H7 (cell line): ENCODE data around the gene PLCB3. TPM values are rescaled to one million over a fixed set of nuclear protein-coding genes. Genes with fewer than 3 reads are reported as not detected.
A peak's percentile ranks its signal among the peaks of the same experiment; 100 is the strongest.
"Not testable (repeated sequence)": the region's sequence is repeated elsewhere in the genome, so short reads cannot be mapped to it uniquely, and the experiment has no call there.

Experiments
- DNase-seq: peaks from one replicate; pipeline ENCODE4 v3.0.0; 2012
- H3K27me3 ChIP-seq: 2 replicates; pipeline ENCODE4 v1.6.0; 2011; ENCODE audit warnings: mild to moderate bottlenecking, low read length; ENCODE audit not compliant: control insufficient read depth, insufficient read depth
- H3K36me3 ChIP-seq: replicated peaks from 2 replicates; pipeline ENCODE4 v1.5.1; 2011; ENCODE audit warnings: low read length; ENCODE audit not compliant: control insufficient read depth, insufficient read depth
- H3K4me3 ChIP-seq: 2 replicates; pipeline ENCODE4 v1.5.1; 2011; ENCODE audit warnings: low read depth, mild to moderate bottlenecking, control low read depth, low read length, moderate library complexity; ENCODE audit not compliant: insufficient read depth
- total RNA-seq: library from RNA; depleted of rRNA; stranded (reverse); fragments of >200 nt; shearing (Covaris generic); gene quantifications from 2 replicates; pipeline ENCODE4 v1.2.3, GENCODE V29; 2014

Gene PLCB3
- total RNA-seq, 1 experiment from 2014 or later = 87.0 TPM

GRCh38 chr11:64237484-64237951, 13.8 kb upstream of the PLCB3 start:
- no peak for DNase-seq
- peaks cover 10% of the 10 kb centered on the region; the same call in 1 of the 2 replicates for H3K27me3 ChIP-seq
- no peak overlapping the region for H3K4me3 ChIP-seq
- peaks cover 8% of the 10 kb centered on the region for H3K36me3 ChIP-seq

DNA sequence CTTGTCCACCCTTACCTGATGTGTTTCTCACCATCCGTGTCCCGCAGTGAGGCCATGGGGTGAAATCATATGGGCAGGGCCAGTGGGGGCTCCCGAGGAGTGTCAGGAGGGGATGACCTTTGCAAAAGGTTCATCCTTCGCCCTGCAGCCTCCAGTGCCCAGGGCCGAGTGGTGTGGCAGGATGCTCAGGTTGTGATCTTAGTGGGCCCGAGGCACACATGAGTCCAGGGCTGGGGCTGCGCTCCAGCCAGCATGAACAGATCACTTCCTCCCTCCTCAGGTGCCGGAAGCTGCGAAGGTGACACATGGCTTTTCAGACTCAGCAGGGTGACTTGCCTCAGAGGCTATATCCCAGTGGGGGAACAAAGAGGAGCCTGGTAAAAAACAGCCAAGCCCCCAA, 13.3 kb upstream of the PLCB3 start:
- Histone ChIP-seq H3K4me3 (no peak overlapping the region), H3K36me3 (peaks cover 8% of the 10 kb centered on the region), H3K27me3 (peaks cover 7% of the 10 kb centered on the region; the same call in 1 of the 2 replicates)
- no peak for DNase-seq

- Histone ChIP-seq H3K4me3 (no peak overlapping the region), H3K27me3 (peaks cover 1% of the 10 kb centered on the region; the same call in 1 of the 2 replicates)
- no peak for DNase-seq
Measured at GRCh38 chr11:64238999-64239398, 12.3 kb upstream of the PLCB3 start.

GRCh38 chr11:64239662-64240434, 11.5 kb upstream of the PLCB3 start:
- no peak for DNase-seq
- no peaks in the 10 kb centered on the region; the same call in 1 of the 2 replicates for H3K27me3 ChIP-seq

More at GRCh38 chr11:64238999-64239398, 12.3 kb upstream of the PLCB3 start:
- H3K36me3 ChIP-seq = peaks cover 16% of the 10 kb centered on the region

GRCh38 chr11:64240435-64241240, 10.7 kb upstream of the PLCB3 start, which contains the start of gene FKBP2:
Gene FKBP2 (plus strand): TSS chr11:64241095. CDS start chr11:64242388, 1,293 bp downstream.
- Histone ChIP-seq H3K4me3 (peak within 1 kb of the TSS; percentile 94), H3K36me3 (peaks cover 18% of the 10 kb centered on the region), H3K27me3 (no peaks in the 10 kb centered on the region)
- peak; percentile 100 for DNase-seq

More at GRCh38 chr11:64239662-64240434, 11.5 kb upstream of the PLCB3 start:
- H3K36me3 ChIP-seq = peaks cover 18% of the 10 kb centered on the region
- H3K4me3 ChIP-seq = peak overlapping the region; percentile 94

GRCh38 chr11:64241241-64241490, 10.2 kb upstream of the PLCB3 start:
- Histone ChIP-seq H3K4me3 (peak overlapping the region; percentile 94), H3K27me3 (no peaks in the 10 kb centered on the region), H3K36me3 (peaks cover 18% of the 10 kb centered on the region)
- DNase-seq = peak; percentile 100

GRCh38 chr11:64241491-64242374, 9.6 kb upstream of the PLCB3 start:
- H3K27me3 ChIP-seq = no peaks in the 10 kb centered on the region
- DNase-seq = peak; percentile 92
- peaks cover 18% of the 10 kb centered on the region for H3K36me3 ChIP-seq
- peak overlapping the region; percentile 94 for H3K4me3 ChIP-seq

GRCh38 chr11:64243236-64243854, 8.0 kb upstream of the PLCB3 start:
- H3K4me3 ChIP-seq = no peak overlapping the region
- H3K27me3 ChIP-seq = no peaks in the 10 kb centered on the region
- peaks cover 14% of the 10 kb centered on the region for H3K36me3 ChIP-seq
- no peak for DNase-seq

DNA sequence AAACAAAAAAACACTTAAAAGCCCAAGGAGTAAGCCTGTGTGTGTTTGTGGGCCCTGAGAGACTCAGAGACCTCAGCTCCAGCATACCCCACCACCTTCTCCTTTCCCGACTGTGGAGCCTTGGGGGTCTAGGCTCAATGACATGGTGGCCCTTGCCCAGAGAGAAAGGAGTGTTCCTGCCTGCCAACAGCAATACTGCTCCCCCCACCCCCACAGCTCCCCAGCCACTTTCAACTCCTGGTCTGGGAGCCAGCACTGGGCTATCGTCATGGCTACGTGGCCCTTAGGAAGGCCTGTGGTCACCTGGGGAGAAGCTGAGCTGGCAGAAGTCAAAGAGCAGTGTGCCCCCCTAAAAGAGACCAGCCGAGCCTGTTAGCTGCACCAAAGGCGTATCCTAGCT, 7.2 kb upstream of the PLCB3 start:
- DNase-seq = no peak
- H3K27me3 ChIP-seq = no peaks in the 10 kb centered on the region
- peaks cover 10% of the 10 kb centered on the region for H3K36me3 ChIP-seq
- no peak overlapping the region for H3K4me3 ChIP-seq

- no peak for DNase-seq
- Histone ChIP-seq H3K27me3 (no peaks in the 10 kb centered on the region), H3K4me3 (peak overlapping the region; percentile 95; the same call in 1 of the 2 replicates), H3K36me3 (peaks cover 10% of the 10 kb centered on the region)
Measured at GRCh38 chr11:64244966-64245365, 6.4 kb upstream of the PLCB3 start.

DNA sequence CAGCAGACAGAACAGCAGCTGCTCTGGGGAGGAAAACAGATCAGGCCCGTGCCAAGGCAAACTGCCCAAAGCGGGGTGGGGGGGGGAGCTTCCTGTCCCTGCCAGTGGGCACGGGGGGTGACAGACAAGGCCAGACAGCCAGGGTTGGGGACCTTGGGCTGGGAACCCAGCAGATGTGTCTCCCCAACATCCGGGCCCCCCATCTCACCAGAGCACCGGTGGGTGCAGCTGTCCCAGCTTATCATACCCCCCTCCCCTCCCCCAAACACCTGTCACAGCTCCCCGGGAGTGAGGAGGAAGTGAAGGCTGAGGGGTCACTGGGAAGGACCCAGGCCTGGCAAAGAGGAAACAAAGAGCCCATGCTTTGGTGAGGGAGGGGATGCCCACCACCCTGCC, 5.9 kb upstream of the PLCB3 start:
- peaks cover 10% of the 10 kb centered on the region for H3K36me3 ChIP-seq
- DNase-seq = no peak
- peak overlapping the region; percentile 95 for H3K4me3 ChIP-seq
- H3K27me3 ChIP-seq = no peaks in the 10 kb centered on the region

DNA sequence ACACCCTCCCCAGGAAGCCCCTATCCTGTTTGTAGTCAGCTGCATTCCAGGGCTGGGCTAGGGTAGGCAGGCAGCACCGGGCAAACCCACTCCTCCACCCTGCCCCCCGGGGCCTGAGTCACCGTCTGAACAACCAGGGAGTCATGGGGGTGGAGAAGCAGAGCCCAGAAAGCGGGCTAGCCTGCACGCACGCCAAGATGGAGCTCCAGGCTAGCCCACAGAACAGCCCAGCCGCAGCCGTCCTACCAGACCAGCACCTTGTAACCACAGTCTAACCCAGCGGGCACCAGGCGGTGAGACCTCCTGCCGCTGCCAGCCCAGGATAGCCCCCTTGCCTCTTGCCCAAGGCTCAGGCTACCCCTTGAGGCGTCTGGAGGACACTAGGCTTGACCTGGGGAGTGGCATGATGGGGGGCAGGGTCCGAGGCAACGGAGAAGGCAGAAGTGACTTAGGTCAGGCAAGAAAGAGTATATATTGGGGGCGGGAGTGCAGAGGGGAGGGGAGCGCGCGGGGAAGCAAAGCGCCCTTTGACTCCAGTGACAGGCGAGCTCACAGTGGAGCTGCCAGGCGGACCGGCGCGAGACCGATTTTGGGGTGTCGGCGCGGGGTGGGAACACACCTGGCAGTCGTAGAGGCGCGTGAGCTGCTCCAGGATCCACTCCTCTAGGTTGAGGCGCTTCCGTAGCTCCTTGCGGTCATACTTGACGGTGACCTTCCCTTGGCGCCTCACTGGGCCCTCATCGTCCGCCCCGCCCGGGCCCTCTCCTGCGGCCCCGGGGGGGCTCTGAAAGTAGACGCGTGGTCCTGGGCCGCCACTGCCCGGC, 5.3 kb upstream of the PLCB3 start:
- H3K27me3 ChIP-seq = no peaks in the 10 kb centered on the region
- peak overlapping the region; percentile 95 for H3K4me3 ChIP-seq
- peaks cover 10% of the 10 kb centered on the region for H3K36me3 ChIP-seq
- DNase-seq = peak; percentile 77

GRCh38 chr11:64246621-64246870, 4.8 kb upstream of the PLCB3 start:
- H3K36me3 ChIP-seq = peaks cover 10% of the 10 kb centered on the region
- DNase-seq, H3K27me3 ChIP-seq: not testable (repeated sequence)
- H3K4me3 ChIP-seq = peak overlapping the region; percentile 95
